Measurements from ENCODE around the gene TUBB4B.

- no peak for TF ChIP-seq CTCF (IDR thresholded peaks at IDR 0.05; ENCODE audit: poor library complexity)
- no peak for TF ChIP-seq EZH2 (IDR thresholded peaks at IDR 0.05; ENCODE audit: borderline replicate concordance)
- no peak for TF ChIP-seq EZH2phosphoT487 (IDR thresholded peaks at IDR 0.05; ENCODE audit: low read depth, severe bottlenecking, unreplicated experiment)
Observed at GRCh38 chr9:137234055-137234697, 6.9 kb upstream of the TUBB4B start.

All from hepatocyte (in vitro differentiated cells).